Activated naive CD4-positive, alpha-beta T cell treated with anti-CD3 and anti-CD28 coated beads, Interleukin-2, amount 50 U/mL, for 24 hours (primary cell): ENCODE measurements around the gene TMED5.

Source experiments
- H3K27ac Mint-ChIP-seq: one replicate; pipeline ENCODE4 v1.8.0; 2021; ENCODE audit warnings: mild to moderate bottlenecking, mixed read lengths
- H3K27me3 Mint-ChIP-seq: one replicate; pipeline ENCODE4 v1.8.0; 2021; ENCODE audit warnings: mixed read lengths
- H3K36me3 Mint-ChIP-seq: one replicate; pipeline ENCODE4 v1.8.0; 2021; ENCODE audit warnings: mixed read lengths
- H3K4me1 Mint-ChIP-seq: one replicate; pipeline ENCODE4 v1.8.0; 2021; ENCODE audit warnings: mixed read lengths
- H3K4me3 Mint-ChIP-seq: one replicate; pipeline ENCODE4 v1.8.0; 2021; ENCODE audit warnings: mild to moderate bottlenecking, mixed read lengths
- H3K9me3 Mint-ChIP-seq: one replicate; pipeline ENCODE4 v1.8.0; 2021; ENCODE audit warnings: mixed read lengths

TMED5 gene

DNA sequence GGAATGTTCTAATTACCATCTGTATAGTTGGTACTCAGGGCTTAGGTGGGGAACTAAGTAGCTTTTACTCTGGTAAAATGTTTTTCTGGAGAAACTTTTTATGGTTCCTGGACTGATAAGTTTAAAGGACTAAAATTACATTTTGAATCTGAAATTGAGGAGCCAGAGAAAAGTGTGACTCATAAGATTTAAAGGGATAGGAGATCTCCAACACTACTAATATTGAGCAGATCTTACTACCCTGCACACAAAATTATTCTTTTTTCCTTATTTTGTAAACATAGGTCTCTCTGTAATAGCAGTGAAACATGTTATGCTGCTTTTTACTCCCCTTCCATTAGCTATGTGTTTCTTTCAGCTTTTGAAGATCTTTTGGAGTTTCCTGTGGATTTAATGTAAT is 68.7 kb downstream of the TMED5 start:
- peak overlapping the region; percentile 7 for H3K27ac Mint-ChIP-seq
- H3K4me1 Mint-ChIP-seq: peaks cover 44% of the 10 kb centered on the region
- peaks cover 26% of the 10 kb centered on the region for H3K36me3 Mint-ChIP-seq

DNA sequence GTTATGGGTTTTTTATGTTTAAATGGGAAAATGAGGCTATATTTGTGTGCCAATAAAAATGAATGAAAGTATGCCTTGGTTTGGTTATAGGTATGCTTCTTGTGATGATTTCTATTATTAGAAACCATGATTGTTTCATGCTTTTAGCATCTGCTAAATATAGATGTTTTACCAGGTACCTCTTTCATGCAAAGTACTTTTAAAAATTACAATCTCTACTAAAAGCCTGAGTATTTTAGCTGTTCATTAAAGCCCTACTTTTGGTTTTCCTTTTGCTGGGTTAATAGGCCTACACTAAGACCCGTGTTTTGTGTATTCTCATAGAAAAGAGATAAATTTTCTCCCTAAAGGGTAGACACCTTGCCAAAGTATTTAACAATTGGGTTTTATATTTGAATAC is 69.1 kb downstream of the TMED5 start:
- Mint-ChIP-seq H3K36me3 (peaks cover 25% of the 10 kb centered on the region), H3K9me3 (no peaks in the 10 kb centered on the region), H3K27ac (no peak overlapping the region), H3K4me1 (peaks cover 45% of the 10 kb centered on the region), H3K4me3 (no peak overlapping the region), H3K27me3 (no peaks in the 10 kb centered on the region)

More for the DNA sequence above, 68.7 kb downstream of the TMED5 start:
- Mint-ChIP-seq H3K4me3 (no peak overlapping the region), H3K27me3 (no peaks in the 10 kb centered on the region), H3K9me3 (no peaks in the 10 kb centered on the region)

DNA sequence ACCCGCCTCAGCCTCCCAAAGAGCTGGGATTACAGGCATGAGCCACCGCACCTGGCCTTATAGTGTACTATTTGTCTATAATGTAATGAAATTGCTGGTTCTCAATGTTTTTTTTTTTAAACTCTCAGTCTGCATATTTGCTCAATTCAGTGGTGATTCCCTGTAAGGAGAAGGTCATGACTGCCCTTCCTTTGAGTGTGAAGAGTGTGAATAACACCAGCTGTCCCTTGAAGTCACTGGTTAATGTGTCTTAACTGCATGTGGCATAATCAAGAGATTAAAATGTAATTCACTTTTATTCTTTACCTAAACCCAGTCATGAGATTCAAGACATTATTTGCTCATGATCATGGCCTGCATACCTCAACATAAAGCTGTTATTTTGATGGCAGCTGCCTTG is 70.6 kb downstream of the TMED5 start:
- Mint-ChIP-seq H3K27ac (no peak overlapping the region), H3K36me3 (peaks cover 29% of the 10 kb centered on the region)

DNA sequence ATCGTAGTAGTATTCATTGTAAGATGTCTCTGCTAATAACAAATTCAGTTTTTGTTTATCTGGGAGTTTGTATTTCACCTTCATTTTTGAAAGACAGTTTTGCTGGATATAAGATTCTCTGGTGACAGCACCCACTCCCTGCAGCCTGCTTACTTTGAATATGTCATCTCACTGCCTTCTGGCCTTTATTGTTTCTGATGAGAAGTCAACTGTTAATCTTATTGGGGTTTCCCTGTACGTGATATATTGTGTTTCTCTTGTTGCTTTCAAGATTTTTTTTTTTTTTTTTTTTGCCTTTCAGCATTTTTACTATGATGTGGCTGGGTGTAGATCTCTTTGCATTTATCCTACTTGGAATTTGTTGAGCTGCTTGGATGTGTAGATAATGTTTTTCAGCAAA is 71.9 kb downstream of the TMED5 start:
- Mint-ChIP-seq H3K27me3 (no peaks in the 10 kb centered on the region), H3K9me3 (no peaks in the 10 kb centered on the region), H3K4me1 (peaks cover 44% of the 10 kb centered on the region), H3K27ac (no peak overlapping the region), H3K4me3 (no peak overlapping the region), H3K36me3 (peaks cover 31% of the 10 kb centered on the region)

More for the DNA sequence above, 70.6 kb downstream of the TMED5 start:
- H3K27me3 Mint-ChIP-seq: no peaks in the 10 kb centered on the region
- no peaks in the 10 kb centered on the region for H3K9me3 Mint-ChIP-seq
- no peak overlapping the region for H3K4me3 Mint-ChIP-seq
- H3K4me1 Mint-ChIP-seq: peaks cover 44% of the 10 kb centered on the region

DNA sequence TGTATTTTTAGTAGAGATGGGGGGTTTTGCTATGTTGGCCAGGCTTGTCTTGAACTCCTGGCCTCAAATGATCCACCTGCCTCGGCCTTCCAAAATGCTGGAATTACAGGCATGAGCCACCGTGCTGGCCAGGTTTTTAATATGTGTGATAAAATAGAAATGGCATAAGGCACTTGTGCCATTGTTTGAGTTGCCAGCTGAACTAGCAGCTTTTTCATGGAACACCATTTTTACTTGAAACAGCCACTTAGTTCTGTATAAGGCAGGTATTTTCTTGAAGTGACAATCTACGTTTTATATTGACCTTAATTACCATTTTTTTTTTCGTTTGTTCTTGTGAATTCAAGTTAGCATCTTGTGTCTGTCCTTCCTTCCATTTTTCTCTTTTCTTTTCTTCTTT is 72.8 kb downstream of the TMED5 start:
- H3K4me3 Mint-ChIP-seq: no peak overlapping the region
- H3K27me3 Mint-ChIP-seq: no peaks in the 10 kb centered on the region
- H3K4me1 Mint-ChIP-seq: peaks cover 40% of the 10 kb centered on the region
- H3K27ac Mint-ChIP-seq: peak overlapping the region; percentile 66
- H3K36me3 Mint-ChIP-seq: peaks cover 31% of the 10 kb centered on the region
- H3K9me3 Mint-ChIP-seq: no peaks in the 10 kb centered on the region

DNA sequence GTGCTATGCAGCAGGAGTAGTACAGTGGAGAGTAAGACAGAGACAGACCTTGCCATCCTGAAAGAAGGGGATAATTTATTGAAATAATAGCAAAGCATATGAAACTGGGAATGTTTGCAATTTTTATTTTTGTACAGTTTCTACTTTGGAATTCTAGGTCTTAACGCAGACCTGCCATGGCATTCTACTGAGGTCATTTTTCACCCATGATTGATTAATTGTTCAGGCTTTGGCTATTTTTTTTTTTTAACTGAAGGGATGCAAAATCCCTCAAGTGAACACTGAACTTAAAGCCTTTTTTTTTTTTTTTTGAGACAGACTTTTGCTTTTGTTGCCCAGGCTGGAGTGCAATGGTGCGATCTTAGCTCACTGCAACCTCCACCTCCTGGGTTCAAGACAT is 74.0 kb downstream of the TMED5 start:
- Mint-ChIP-seq H3K36me3 (peaks cover 34% of the 10 kb centered on the region), H3K4me3 (no peak overlapping the region), H3K27ac (no peak overlapping the region), H3K4me1 (peaks cover 39% of the 10 kb centered on the region), H3K27me3 (no peaks in the 10 kb centered on the region), H3K9me3 (no peaks in the 10 kb centered on the region)

DNA sequence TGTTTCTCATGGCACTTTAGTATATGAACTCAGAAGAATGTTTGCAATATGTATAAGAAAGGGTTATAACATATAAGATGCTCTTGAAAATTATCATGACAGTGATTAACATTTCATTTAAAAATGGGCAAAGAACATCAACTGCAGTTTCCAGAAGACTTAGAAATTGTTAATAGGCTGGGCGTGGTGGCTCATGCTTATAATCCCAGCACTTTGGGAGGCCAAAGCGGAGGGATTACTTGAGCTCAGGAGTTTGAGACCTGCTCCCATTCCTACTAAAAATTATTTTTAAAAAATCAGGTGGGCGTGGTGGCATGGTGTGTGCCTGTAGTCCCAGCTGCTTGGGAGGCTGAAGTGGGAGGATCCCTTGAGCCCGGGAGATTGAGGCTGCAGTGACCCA is 78.1 kb downstream of the TMED5 start:
- H3K27ac Mint-ChIP-seq: no peak overlapping the region
- H3K4me1 Mint-ChIP-seq: peaks cover 55% of the 10 kb centered on the region
- peaks cover 18% of the 10 kb centered on the region for H3K36me3 Mint-ChIP-seq
- H3K9me3 Mint-ChIP-seq: no peaks in the 10 kb centered on the region
- no peak overlapping the region for H3K4me3 Mint-ChIP-seq
- H3K27me3 Mint-ChIP-seq: no peaks in the 10 kb centered on the region
